HepG2 (cell line): ENCODE results near the gene NSG2. TPM values are rescaled to one million over a fixed set of nuclear protein-coding genes. Genes with fewer than 3 reads are reported as not detected.

Source experiments
- DR1 ChIP-seq: sonication (generic); formaldehyde crosslinking; IDR thresholded peaks from 2 replicates; pipeline ENCODE4 v1.8.0; 2021; ENCODE audit warnings: mild to moderate bottlenecking, missing genetic modification reagents, inconsistent platforms
- ELF4 ChIP-seq: sonication (generic); formaldehyde crosslinking; IDR thresholded peaks from 2 replicates; pipeline ENCODE4 v1.5.0; 2020; ENCODE audit warnings: missing genetic modification reagents, mild to moderate bottlenecking, moderate library complexity, borderline replicate concordance
- FOSL2 ChIP-seq: sonication (generic); formaldehyde crosslinking; IDR thresholded peaks from 2 replicates; pipeline ENCODE4 v1.4.0; 2020; ENCODE audit warnings: missing genetic modification reagents
- FOXP4 ChIP-seq: sonication (generic); formaldehyde crosslinking; IDR thresholded peaks from 2 replicates; pipeline ENCODE4 v1.4.0; 2020; ENCODE audit warnings: missing genetic modification reagents
- HDAC2 ChIP-seq: sonication (generic); formaldehyde crosslinking; IDR thresholded peaks from 2 replicates; pipeline ENCODE4 v1.4.0; 2020; ENCODE audit warnings: missing genetic modification reagents
- MED13 ChIP-seq: sonication (generic); formaldehyde crosslinking; IDR thresholded peaks from 2 replicates; pipeline ENCODE4 v1.5.0; 2020; ENCODE audit warnings: missing genetic modification reagents
- MED8 ChIP-seq: sonication (generic); formaldehyde crosslinking; IDR thresholded peaks from 2 replicates; pipeline ENCODE4 v1.8.1; 2023; ENCODE audit warnings: mild to moderate bottlenecking, missing genetic modification reagents; ENCODE audit not compliant: insufficient replicate concordance
- ONECUT2 ChIP-seq: sonication (generic); formaldehyde crosslinking; IDR thresholded peaks from 2 replicates; pipeline ENCODE4 v1.4.0; 2020; ENCODE audit warnings: missing genetic modification reagents
- PHF8 ChIP-seq: sonication (generic); formaldehyde crosslinking; IDR thresholded peaks from 2 replicates; pipeline ENCODE4 v1.5.0; 2020; ENCODE audit warnings: missing genetic modification reagents
- RBFOX2 ChIP-seq: fragments of 200-400 bp; formaldehyde crosslinking; IDR thresholded peaks from 2 replicates; pipeline ENCODE4 v1.6.1; 2017; ENCODE audit warnings: low read depth, mild to moderate bottlenecking, low read length
- SAP130 ChIP-seq: IDR thresholded peaks from 2 replicates; pipeline ENCODE4 v1.6.1; 2016; ENCODE audit warnings: low read depth
- TBX3 ChIP-seq: fragments of 450-650 bp; IDR thresholded peaks from 2 replicates; pipeline ENCODE4 v1.6.1; 2017; ENCODE audit warnings: antibody characterized with exemption, mild to moderate bottlenecking, inconsistent platforms, borderline replicate concordance
- TCF12 ChIP-seq, 2 experiments: fragments of 450-650 bp in 1 of 2; sonication (generic) in 1 of 2; formaldehyde crosslinking in 1 of 2; IDR thresholded peaks; 2 replicates each; pipeline versions ENCODE4 v1.6.1 to v1.8.0; 2017 to 2022; ENCODE audit warnings: antibody characterized with exemption in 1 of 2, mild to moderate bottlenecking in 1 of 2, missing genetic modification reagents in 1 of 2, moderate library complexity in 1 of 2
- THAP9 ChIP-seq: sonication (generic); formaldehyde crosslinking; IDR thresholded peaks from 2 replicates; pipeline ENCODE4; 2020; ENCODE audit warnings: missing genetic modification reagents, mild to moderate bottlenecking, borderline replicate concordance
- TSC22D2 ChIP-seq: sonication (generic); formaldehyde crosslinking; IDR thresholded peaks from 2 replicates; pipeline ENCODE4 v1.5.1; 2020; ENCODE audit warnings: missing genetic modification reagents, mild to moderate bottlenecking, borderline replicate concordance
- ZMAT3 ChIP-seq: sonication (generic); formaldehyde crosslinking; conservative IDR thresholded peaks from 2 replicates; pipeline ENCODE4 v1.7.0; 2021; ENCODE audit warnings: missing genetic modification reagents
- ZSCAN30 ChIP-seq: sonication (generic); formaldehyde crosslinking; IDR thresholded peaks from 2 replicates; pipeline ENCODE4 v1.5.0; 2020; ENCODE audit warnings: mild to moderate bottlenecking, missing genetic modification reagents
- polyA plus RNA-seq, 8 experiments: library from polyadenylated mRNA; depleted of rRNA in 3 of 8; stranded (reverse) in 7 of 8; unstranded in 1 of 8; fragments of >200 nt; fragmentation: Illumina TruSeq in 4 of 8; extraction: Trizol in 4 of 8; gene quantifications; 2 replicates each; pipeline versions ENCODE4 v1.2.1 to v1.2.3, GENCODE V29; 2011 to 2016; ENCODE audit warnings: low read depth in 4 of 8, missing spikeins in 1 of 8, mixed read lengths in 1 of 8; ENCODE audit not compliant: insufficient read depth in 1 of 8
- total RNA-seq, 5 experiments: library from RNA; depleted of rRNA; stranded (reverse); fragments of >200 nt; fragmentation: Illumina TruSeq; extraction: Trizol; gene quantifications; 2 replicates each; pipeline ENCODE4 v1.2.3, GENCODE V29; 2016; ENCODE audit warnings: low read depth in 1 of 5
- TF ChIP-seq, protein P1 (sequence below): sonication (generic); formaldehyde crosslinking; conservative IDR thresholded peaks from 2 replicates; pipeline ENCODE4 v1.4.0; 2020; ENCODE audit warnings: missing genetic modification reagents
- TF ChIP-seq, protein P2 (sequence below): sonication (generic); formaldehyde crosslinking; IDR thresholded peaks from 2 replicates; pipeline ENCODE4 v1.4.0; 2020; ENCODE audit warnings: missing genetic modification reagents

Gene NSG2
- total and polyA plus RNA-seq, 2 of the 13 experiments (the other 11 are each of a cell fraction or from before 2014, with no cell fraction given) = 0.21 TPM; not detected in 1

DNA sequence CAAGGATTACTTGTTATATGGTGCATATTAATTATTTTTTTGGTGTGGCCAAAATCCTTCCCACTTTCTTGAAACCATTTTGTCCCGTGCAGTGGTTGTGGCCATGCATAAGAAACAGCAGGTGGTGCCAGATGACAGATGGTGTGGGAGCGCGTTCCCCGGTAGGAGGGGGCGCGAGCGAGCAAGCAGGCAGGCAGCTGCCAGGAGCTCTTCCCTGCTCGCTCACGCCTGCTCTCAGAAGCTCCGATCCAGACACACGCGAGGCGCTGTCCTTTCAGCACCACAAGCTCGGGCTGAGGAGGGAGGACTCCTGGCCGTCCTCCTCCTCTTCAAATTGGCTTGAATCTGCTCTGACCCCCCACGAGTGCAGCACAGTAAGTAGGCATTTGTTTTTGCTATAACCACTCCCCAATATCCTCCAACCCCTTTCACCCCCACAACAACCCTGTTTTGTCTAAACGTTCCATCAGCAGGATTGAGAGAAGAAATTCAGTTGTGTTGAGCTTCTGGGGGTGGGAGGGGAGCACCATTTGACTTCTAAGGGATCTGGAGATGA lies at the start of gene NSG2 (continued):
- no peak for TF ChIP-seq MED13 (CRISPR knock-in tag)
- no peak for TF ChIP-seq DR1 (CRISPR knock-in tag)
- TF ChIP-seq ZSCAN30 = no peak
- TF ChIP-seq ZMAT3 = peak; percentile 68; the same call in 1 of the 2 replicates
- no peak for TF ChIP-seq RBFOX2
- TF ChIP-seq, protein P1, sequence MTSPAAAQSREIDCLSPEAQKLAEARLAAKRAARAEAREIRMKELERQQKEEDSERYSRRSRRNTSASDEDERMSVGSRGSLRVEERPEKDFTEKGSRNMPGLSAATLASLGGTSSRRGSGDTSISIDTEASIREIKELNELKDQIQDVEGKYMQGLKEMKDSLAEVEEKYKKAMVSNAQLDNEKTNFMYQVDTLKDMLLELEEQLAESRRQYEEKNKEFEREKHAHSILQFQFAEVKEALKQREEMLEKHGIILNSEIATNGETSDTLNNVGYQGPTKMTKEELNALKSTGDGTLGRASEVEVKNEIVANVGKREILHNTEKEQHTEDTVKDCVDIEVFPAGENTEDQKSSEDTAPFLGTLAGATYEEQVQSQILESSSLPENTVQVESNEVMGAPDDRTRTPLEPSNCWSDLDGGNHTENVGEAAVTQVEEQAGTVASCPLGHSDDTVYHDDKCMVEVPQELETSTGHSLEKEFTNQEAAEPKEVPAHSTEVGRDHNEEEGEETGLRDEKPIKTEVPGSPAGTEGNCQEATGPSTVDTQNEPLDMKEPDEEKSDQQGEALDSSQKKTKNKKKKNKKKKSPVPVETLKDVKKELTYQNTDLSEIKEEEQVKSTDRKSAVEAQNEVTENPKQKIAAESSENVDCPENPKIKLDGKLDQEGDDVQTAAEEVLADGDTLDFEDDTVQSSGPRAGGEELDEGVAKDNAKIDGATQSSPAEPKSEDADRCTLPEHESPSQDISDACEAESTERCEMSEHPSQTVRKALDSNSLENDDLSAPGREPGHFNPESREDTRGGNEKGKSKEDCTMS = no peak
- no peak for TF ChIP-seq MED8 (CRISPR knock-in tag)
- TF ChIP-seq PHF8 = no peak
- peak; percentile 86 for TF ChIP-seq SAP130 (CRISPR knock-in tag)
- TF ChIP-seq, protein P2, sequence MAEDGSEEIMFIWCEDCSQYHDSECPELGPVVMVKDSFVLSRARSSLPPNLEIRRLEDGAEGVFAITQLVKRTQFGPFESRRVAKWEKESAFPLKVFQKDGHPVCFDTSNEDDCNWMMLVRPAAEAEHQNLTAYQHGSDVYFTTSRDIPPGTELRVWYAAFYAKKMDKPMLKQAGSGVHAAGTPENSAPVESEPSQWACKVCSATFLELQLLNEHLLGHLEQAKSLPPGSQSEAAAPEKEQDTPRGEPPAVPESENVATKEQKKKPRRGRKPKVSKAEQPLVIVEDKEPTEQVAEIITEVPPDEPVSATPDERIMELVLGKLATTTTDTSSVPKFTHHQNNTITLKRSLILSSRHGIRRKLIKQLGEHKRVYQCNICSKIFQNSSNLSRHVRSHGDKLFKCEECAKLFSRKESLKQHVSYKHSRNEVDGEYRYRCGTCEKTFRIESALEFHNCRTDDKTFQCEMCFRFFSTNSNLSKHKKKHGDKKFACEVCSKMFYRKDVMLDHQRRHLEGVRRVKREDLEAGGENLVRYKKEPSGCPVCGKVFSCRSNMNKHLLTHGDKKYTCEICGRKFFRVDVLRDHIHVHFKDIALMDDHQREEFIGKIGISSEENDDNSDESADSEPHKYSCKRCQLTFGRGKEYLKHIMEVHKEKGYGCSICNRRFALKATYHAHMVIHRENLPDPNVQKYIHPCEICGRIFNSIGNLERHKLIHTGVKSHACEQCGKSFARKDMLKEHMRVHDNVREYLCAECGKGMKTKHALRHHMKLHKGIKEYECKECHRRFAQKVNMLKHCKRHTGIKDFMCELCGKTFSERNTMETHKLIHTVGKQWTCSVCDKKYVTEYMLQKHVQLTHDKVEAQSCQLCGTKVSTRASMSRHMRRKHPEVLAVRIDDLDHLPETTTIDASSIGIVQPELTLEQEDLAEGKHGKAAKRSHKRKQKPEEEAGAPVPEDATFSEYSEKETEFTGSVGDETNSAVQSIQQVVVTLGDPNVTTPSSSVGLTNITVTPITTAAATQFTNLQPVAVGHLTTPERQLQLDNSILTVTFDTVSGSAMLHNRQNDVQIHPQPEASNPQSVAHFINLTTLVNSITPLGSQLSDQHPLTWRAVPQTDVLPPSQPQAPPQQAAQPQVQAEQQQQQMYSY (CRISPR knock-in tag) = 0 out of 2 replicates have a peak, but pooled peaks have one; percentile 39
- TF ChIP-seq FOSL2 = peak; percentile 42; the same call in 1 of the 2 replicates
- TF ChIP-seq TCF12 (IDR thresholded peaks at IDR 0.05) = no peak
- no peak for TF ChIP-seq TCF12 (CRISPR knock-in tag; IDR thresholded peaks at IDR 0.05)
- no peak for TF ChIP-seq TBX3
- TF ChIP-seq HDAC2 (CRISPR knock-in tag) = peak; percentile 84
- TF ChIP-seq THAP9 (CRISPR knock-in tag) = peak; percentile 44; the same call in 1 of the 2 replicates
- TF ChIP-seq ONECUT2 (CRISPR knock-in tag) = no peak
- TF ChIP-seq TSC22D2 (CRISPR knock-in tag) = 0 out of 2 replicates have a peak, but pooled peaks have one; percentile 53
- no peak for TF ChIP-seq ELF4 (CRISPR knock-in tag)
- 0 out of 2 replicates have a peak, but pooled peaks have one; percentile 30 for TF ChIP-seq FOXP4 (CRISPR knock-in tag)
